Bronchial epithelial cell (primary cell): Measurements from ENCODE around the gene OLFM2. TPM values are rescaled to one million over a fixed set of nuclear protein-coding genes. Genes with fewer than 3 reads are reported as not detected.

Experiments used
- DNase-seq: peaks from one replicate; pipeline ENCODE4 v3.0.0-alpha.2; 2010; ENCODE audit warnings: low read depth
- FAIRE-seq: peaks from 2 replicates; lab custom pipeline; 2011; peaks lifted over from hg19 to GRCh38; lab: Jason Lieb, UNC
- H3K27me3 ChIP-seq: 2 replicates; pipeline ENCODE4 v1.5.1; 2011; ENCODE audit warnings: low read length; ENCODE audit not compliant: control insufficient read depth, insufficient read depth
- H3K36me3 ChIP-seq: 2 replicates; pipeline ENCODE4 v1.5.1; 2011; ENCODE audit warnings: low read length; ENCODE audit not compliant: control insufficient read depth, insufficient read depth
- H3K4me3 ChIP-seq: 2 replicates; pipeline ENCODE4 v1.5.1; 2011; ENCODE audit warnings: mild to moderate bottlenecking, low read depth, low read length, control low read depth
- CTCF ChIP-seq: IDR thresholded peaks from 2 replicates; pipeline ENCODE4 v1.5.1; 2011; ENCODE audit warnings: mild to moderate bottlenecking, moderate library complexity, low read length, control low read depth, inconsistent platforms; ENCODE audit not compliant: insufficient read depth, severe bottlenecking
- total RNA-seq: library from RNA; depleted of rRNA; stranded (reverse); fragments of >200 nt; gene quantifications from 2 replicates; pipeline ENCODE4 v1.2.1, GENCODE V29; 2014

Gene OLFM2
- total RNA-seq, 1 donor from 2014 or later: under 0.01 TPM

DNA sequence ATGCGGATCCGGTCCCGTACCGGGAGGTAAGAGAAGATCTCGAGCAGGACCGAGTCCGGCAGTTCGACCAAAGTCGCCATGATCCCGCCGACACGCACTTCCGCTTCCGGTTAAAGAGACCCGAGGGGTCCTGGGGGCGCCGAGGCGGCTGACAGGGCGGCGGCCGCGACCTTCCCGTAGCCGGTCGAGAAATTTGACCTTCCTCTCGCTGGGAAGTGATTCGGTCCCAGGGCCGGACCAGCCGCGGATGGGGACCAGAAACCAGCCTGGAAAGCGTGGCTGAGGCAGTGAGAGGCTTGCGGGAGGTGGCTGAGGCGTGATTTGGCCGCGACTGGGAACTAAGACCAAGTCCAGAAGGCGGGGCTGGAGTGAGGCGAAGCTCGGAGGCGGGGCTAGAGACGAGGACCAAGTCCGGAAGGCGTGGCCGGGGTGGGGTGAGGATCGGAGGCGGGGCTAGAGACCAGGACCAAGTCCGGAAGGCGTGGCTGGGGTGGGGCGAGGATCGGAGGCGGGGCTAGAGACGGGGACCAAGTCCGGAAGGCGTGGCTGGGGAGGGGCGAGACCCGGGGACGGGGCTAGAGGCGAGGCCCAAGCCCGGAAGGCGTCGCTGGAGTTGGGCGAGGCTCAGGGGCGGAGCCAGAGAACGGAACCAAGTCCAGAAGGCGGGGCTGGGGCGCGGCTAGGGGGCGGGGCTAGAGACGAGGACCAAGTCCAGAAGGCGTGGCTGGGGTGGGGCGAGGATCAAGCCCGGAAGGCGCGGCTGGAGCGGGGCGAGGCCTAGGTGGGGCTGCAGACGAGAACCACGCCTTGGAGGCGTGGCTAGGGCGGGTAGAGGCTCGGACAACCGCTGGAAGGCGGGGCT lies 117.3 kb downstream of the OLFM2 start, which contains the start of gene FBXL12:
Gene FBXL12, minus strand, starts transcription at position 346 of the 862 bp plus-strand sequence. Its CDS starts 266 bp downstream, at position 80.
- no peak for TF ChIP-seq CTCF
- peak; percentile 7 for FAIRE-seq
- Histone ChIP-seq H3K4me3 (peak within 1 kb of the TSS; percentile 84), H3K36me3 (no peaks in the 10 kb centered on the region), H3K27me3 (no peaks in the 10 kb centered on the region)
- DNase-seq: peak; percentile 94

- FAIRE-seq: no peak
- Histone ChIP-seq H3K36me3 (no peaks in the 10 kb centered on the region), H3K4me3 (peak overlapping the region; percentile 84), H3K27me3 (no peaks in the 10 kb centered on the region)
- TF ChIP-seq CTCF: no peak
- no peak for DNase-seq
These were observed 118.1 kb downstream of the OLFM2 start for GRCh38 chr19:9818175-9818733.

GRCh38 chr19:9811139-9811538 lies 125.2 kb downstream of the OLFM2 start:
- no peak overlapping the region for H3K4me3 ChIP-seq
- DNase-seq: no peak
- peaks cover 17% of the 10 kb centered on the region for H3K36me3 ChIP-seq
- TF ChIP-seq CTCF: no peak
- H3K27me3 ChIP-seq: no peaks in the 10 kb centered on the region
- FAIRE-seq: no peak

DNA sequence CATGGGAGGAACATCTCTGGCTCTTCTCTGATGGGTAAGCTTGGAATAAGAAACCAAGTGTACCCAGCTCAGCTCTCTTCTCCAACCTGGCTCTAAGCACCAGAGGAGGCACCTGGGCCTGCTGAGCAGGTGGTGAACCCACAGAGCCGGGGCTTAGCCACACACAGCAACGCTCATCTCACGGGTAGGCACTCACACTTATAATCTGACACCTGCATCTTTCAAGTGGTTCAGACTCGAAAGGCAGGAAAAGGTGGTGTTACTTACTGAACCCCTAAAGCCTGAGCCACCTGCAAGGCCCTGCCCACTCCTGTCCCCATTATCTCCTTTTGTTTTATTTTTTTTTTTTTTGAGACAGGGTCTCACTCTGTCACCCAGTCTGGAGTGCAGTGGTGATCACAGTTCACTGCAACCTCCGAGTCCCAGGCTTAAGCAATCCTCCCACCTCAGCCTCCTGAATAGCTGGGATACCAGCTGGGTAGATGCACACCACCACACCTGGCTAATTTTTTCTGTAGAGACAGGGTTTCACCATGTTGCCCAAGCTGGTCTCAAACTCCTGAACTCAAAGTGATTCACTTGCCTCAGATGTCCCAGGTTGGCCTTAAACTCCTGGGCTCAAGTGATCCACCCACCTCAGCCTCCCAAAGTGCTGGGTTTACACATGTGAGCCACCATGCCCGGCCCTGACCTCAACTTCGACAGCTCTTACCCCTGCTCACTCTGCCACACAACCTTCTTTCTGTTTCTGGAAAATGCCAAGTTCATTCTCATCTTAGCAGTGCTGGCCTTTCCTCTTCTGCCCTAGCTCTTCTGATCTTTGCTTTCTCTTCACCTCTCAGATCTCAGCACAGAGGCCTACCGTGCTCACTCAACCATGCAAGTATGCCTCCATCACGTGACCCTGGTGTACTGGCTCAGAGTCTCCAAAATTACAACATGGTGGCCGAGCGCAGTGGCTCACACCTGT lies 127.2 kb downstream of the OLFM2 start:
- H3K27me3 ChIP-seq: no peaks in the 10 kb centered on the region
- FAIRE-seq (no peak), DNase-seq (no peak)
- TF ChIP-seq CTCF: no peak
- peaks cover 18% of the 10 kb centered on the region for H3K36me3 ChIP-seq
- H3K4me3 ChIP-seq: no peak overlapping the region

- FAIRE-seq (no peak), DNase-seq (no peak)
- H3K4me3 ChIP-seq: no peak overlapping the region
- peaks cover 18% of the 10 kb centered on the region for H3K36me3 ChIP-seq
- H3K27me3 ChIP-seq: no peaks in the 10 kb centered on the region
- no peak for TF ChIP-seq CTCF
These were observed 129.5 kb downstream of the OLFM2 start for GRCh38 chr19:9806803-9807202.

Other genes with a start within 250 kb of the OLFM2 start
- gene ZNF846, start 167.8 kb downstream of the OLFM2 start, total RNA-seq: 3.7 and 12.3 TPM in 2 replicates
- 4.5 and 7.8 TPM in 2 replicates for gene FBXL12, start 117.4 kb downstream of the OLFM2 start, total RNA-seq
- gene UBL5, start 108.6 kb downstream of the OLFM2 start, total RNA-seq: 260 and 314 TPM in 2 replicates
- 61.3 and 80.6 TPM in 2 replicates for gene PIN1, start 101.2 kb downstream of the OLFM2 start, total RNA-seq
- 0.51 and 0.79 TPM in 2 replicates for gene COL5A3, start 74.0 kb upstream of the OLFM2 start, total RNA-seq
- gene RDH8, start 77.0 kb upstream of the OLFM2 start, total RNA-seq: not detected in 2 replicates
- gene SHFL, start 149.8 kb upstream of the OLFM2 start, total RNA-seq: 5.0 and 5.5 TPM in 2 replicates
- under 0.01 TPM in 1 of 2 replicates, not detected in the other for gene ANGPTL6, start 166.2 kb upstream of the OLFM2 start, total RNA-seq
- 41.5 and 45.3 TPM in 2 replicates for gene PPAN, start 169.8 kb upstream of the OLFM2 start, total RNA-seq
- 1.1 and 3.7 TPM in 2 replicates for gene P2RY11, start 175.2 kb upstream of the OLFM2 start, total RNA-seq
- gene EIF3G, start 183.4 kb upstream of the OLFM2 start, total RNA-seq: 198 and 291 TPM in 2 replicates